SU-DHL-6 (cell line): ENCODE results near the gene PDE8B.

Source experiments
- H2AFZ ChIP-seq: fragments of 200-600 bp; sonication (generic); 2 replicates; pipeline ENCODE4 v1.6.1; 2014; ENCODE audit warnings: low read depth, mild to moderate bottlenecking, moderate library complexity, mixed read lengths, antibody characterized with exemption, low read length; ENCODE audit not compliant: severe bottlenecking
- H3F3A ChIP-seq: fragments of 200-600 bp; shearing (Covaris generic); 2 replicates; pipeline ENCODE4 v1.6.0; 2016; ENCODE audit warnings: antibody characterized with exemption, mild to moderate bottlenecking; ENCODE audit not compliant: insufficient read depth
- H3K27ac ChIP-seq: fragments of 200-600 bp; sonication (generic); 2 replicates; pipeline ENCODE4 v1.5.1; 2016; ENCODE audit warnings: low read depth, mild to moderate bottlenecking, low read length, moderate library complexity, mixed read lengths
- H3K27me3 ChIP-seq: fragments of 200-600 bp; sonication (generic), shearing (Covaris generic); 2 replicates; pipeline ENCODE4 v1.6.0; 2014; ENCODE audit warnings: mild to moderate bottlenecking, low read length
- H3K36me3 ChIP-seq: fragments of 200-600 bp; sonication (generic); 2 replicates; pipeline ENCODE4 v1.6.1; 2014; ENCODE audit warnings: mild to moderate bottlenecking, low read length, mixed read lengths
- H3K4me2 ChIP-seq: fragments of 300-600, 200-600 bp; shearing (Covaris generic), sonication (generic); 2 replicates; pipeline ENCODE4 v1.6.0; 2014; ENCODE audit warnings: low read length, low read depth, mild to moderate bottlenecking; ENCODE audit not compliant: poor library complexity, severe bottlenecking
- H3K4me3 ChIP-seq: fragments of 200-600 bp; sonication (generic); 2 replicates; pipeline ENCODE4 v1.5.1; 2014; ENCODE audit warnings: antibody characterized with exemption, low read length, mild to moderate bottlenecking, mixed read lengths; ENCODE audit not compliant: insufficient read depth, poor library complexity, severe bottlenecking
- H3K79me2 ChIP-seq: fragments of 200-600 bp; sonication (generic); 2 replicates; pipeline ENCODE4 v1.6.1; 2014; ENCODE audit warnings: mild to moderate bottlenecking, low read length, moderate library complexity; ENCODE audit not compliant: insufficient read depth
- H3K9ac ChIP-seq: fragments of 200-600 bp; sonication (generic); 2 replicates; pipeline ENCODE4 v1.7.0; 2014; ENCODE audit warnings: mild to moderate bottlenecking, low read length
- H3K9me2 ChIP-seq: fragments of 200-600 bp; sonication (generic); replicated peaks from 2 replicates; pipeline ENCODE4 v1.6.1; 2014; ENCODE audit warnings: low read length; ENCODE audit not compliant: insufficient read depth
- H3K9me3 ChIP-seq: fragments of 200-600 bp; sonication (generic); 2 replicates; pipeline ENCODE4 v1.6.1; 2014; ENCODE audit warnings: low read length, mixed read lengths; ENCODE audit not compliant: insufficient read depth
- H4K20me1 ChIP-seq: fragments of 200-600 bp; sonication (generic); 2 replicates; pipeline ENCODE4 v1.6.1; 2014; ENCODE audit warnings: low read depth, mild to moderate bottlenecking, antibody characterized with exemption, low read length, moderate library complexity, mixed read lengths
- EZH2phosphoT487 ChIP-seq: fragments of 200-600 bp; sonication (generic), shearing (Covaris generic); conservative IDR thresholded peaks from 2 replicates; pipeline ENCODE4 v1.6.1; 2018; ENCODE audit warnings: mild to moderate bottlenecking, antibody characterized with exemption, low read length, moderate library complexity, mixed read lengths
- TF ChIP-seq, protein P1 (sequence below): fragments of 200-600 bp; sonication (generic); IDR thresholded peaks from one replicate; pipeline ENCODE4 v1.5.1; 2017; ENCODE audit warnings: antibody characterized with exemption, mild to moderate bottlenecking, low read length, moderate library complexity; ENCODE audit not compliant: insufficient read depth, poor library complexity, severe bottlenecking

The PDE8B gene

DNA sequence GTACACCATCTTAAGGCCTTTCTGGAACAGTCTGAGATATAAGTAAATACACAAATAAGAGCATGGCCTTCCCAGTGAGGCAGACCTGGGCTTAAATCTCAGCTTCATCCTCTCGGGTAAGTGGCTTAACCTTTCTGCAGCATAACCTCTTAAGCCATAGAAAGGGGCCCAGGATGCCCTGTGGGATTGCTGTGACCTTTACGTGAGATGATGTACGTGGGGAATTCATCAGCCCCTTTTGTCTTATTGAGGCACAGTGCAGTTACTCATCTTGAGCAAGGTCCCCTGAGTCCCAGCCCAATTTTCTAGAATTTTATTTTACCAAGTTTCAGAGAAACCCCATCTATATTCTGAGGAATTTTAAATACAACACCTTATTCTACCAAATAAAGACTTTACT, 92.2 kb downstream of the PDE8B start:
- H3K9me3 ChIP-seq, result no peaks in the 10 kb centered on the region
- H3K9ac ChIP-seq, result no peak overlapping the region
- TF ChIP-seq, protein P1, sequence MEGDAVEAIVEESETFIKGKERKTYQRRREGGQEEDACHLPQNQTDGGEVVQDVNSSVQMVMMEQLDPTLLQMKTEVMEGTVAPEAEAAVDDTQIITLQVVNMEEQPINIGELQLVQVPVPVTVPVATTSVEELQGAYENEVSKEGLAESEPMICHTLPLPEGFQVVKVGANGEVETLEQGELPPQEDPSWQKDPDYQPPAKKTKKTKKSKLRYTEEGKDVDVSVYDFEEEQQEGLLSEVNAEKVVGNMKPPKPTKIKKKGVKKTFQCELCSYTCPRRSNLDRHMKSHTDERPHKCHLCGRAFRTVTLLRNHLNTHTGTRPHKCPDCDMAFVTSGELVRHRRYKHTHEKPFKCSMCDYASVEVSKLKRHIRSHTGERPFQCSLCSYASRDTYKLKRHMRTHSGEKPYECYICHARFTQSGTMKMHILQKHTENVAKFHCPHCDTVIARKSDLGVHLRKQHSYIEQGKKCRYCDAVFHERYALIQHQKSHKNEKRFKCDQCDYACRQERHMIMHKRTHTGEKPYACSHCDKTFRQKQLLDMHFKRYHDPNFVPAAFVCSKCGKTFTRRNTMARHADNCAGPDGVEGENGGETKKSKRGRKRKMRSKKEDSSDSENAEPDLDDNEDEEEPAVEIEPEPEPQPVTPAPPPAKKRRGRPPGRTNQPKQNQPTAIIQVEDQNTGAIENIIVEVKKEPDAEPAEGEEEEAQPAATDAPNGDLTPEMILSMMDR, result no peak
- TF ChIP-seq EZH2phosphoT487, result no peak
- no peak overlapping the region for H3K4me3 ChIP-seq
- no peaks in the 10 kb centered on the region for H3K79me2 ChIP-seq
- H3K27ac ChIP-seq, result no peak overlapping the region
- no peaks in the 10 kb centered on the region for H4K20me1 ChIP-seq
- H3K9me2 ChIP-seq, result no peaks in the 10 kb centered on the region
- H2AFZ ChIP-seq, result no peak overlapping the region
- H3K4me2 ChIP-seq, result no peak overlapping the region
- no peaks in the 10 kb centered on the region for H3K36me3 ChIP-seq
- no peaks in the 10 kb centered on the region for H3K27me3 ChIP-seq
- no peaks in the 10 kb centered on the region for H3F3A ChIP-seq

DNA sequence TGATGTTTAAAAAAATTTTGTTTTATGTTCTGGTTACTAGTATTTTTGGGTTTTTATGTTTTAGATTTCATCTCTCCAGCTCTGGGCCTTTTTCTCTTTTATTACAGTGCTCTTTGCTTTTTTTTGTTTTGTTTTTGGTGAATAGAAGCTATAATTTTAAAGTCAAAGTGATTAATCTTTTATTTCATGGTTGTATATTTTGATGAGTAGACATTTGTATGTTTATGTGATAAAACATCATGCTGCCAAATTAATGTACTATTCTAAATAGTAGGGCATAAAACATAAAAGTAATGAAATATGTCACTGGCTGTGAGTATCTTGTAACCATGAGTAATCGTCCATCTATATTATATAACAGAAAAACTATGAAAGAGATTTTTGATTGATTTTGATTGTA, 93.9 kb downstream of the PDE8B start:
- no peaks in the 10 kb centered on the region for H3K79me2 ChIP-seq
- TF ChIP-seq EZH2phosphoT487, result no peak
- TF ChIP-seq, protein P1, result no peak
- no peak overlapping the region for H3K4me2 ChIP-seq

DNA sequence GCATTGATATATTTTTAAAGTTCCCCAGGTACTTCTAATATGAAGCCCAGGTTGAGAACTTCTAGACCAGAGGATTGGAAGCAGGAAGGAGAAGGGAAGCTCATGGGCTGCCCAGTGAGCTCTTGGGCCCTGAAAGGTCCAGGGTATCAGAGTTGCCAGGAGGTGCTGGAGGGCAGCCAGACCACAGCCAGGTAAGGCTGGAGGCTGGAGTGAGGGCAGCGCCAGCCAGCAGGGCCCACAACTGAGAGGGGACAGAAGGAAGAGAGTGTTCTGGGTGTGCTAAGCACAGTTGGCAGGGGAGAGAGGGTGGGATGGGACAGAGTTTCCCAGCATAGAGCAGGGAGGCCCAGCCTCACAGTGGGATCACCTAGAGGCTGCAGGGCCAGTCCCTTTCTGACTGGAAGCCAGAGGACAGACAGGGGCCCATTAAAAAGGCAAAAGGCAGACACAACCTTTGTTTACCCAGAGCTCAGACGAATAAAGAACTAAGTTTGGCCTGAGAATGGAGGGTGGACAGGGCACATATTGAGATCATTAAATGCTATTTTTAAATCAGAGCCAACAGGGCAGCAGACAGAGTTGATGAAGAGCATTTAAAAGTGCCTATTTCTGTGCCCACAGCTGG, 94.9 kb downstream of the PDE8B start:
- Histone ChIP-seq H4K20me1 (no peaks in the 10 kb centered on the region), H3K27me3 (no peaks in the 10 kb centered on the region), H3K79me2 (no peaks in the 10 kb centered on the region), H3K4me3 (no peak overlapping the region), H3K27ac (no peak overlapping the region), H3K9me2 (no peaks in the 10 kb centered on the region), H3K36me3 (no peaks in the 10 kb centered on the region), H2AFZ (no peak overlapping the region), H3K9me3 (no peaks in the 10 kb centered on the region), H3K9ac (no peak overlapping the region), H3F3A (no peaks in the 10 kb centered on the region), H3K4me2 (no peak overlapping the region)
- TF ChIP-seq, protein P1, result no peak
- TF ChIP-seq EZH2phosphoT487, result no peak

More for the DNA sequence above, 93.9 kb downstream of the PDE8B start:
- H3K4me3 ChIP-seq, result no peak overlapping the region
- no peaks in the 10 kb centered on the region for H3K9me2 ChIP-seq
- no peaks in the 10 kb centered on the region for H4K20me1 ChIP-seq
- no peak overlapping the region for H2AFZ ChIP-seq
- no peaks in the 10 kb centered on the region for H3K27me3 ChIP-seq
- H3K9ac ChIP-seq, result no peak overlapping the region
- no peaks in the 10 kb centered on the region for H3K9me3 ChIP-seq
- no peaks in the 10 kb centered on the region for H3K36me3 ChIP-seq
- H3K27ac ChIP-seq, result no peak overlapping the region
- no peaks in the 10 kb centered on the region for H3F3A ChIP-seq
